ENCODE data around the gene PNPT1. TPM values are rescaled to one million over a fixed set of nuclear protein-coding genes. Genes with fewer than 3 reads are reported as not detected.
A peak's percentile ranks its signal among the peaks of the same experiment; 100 is the strongest.
"Not testable (repeated sequence)": the region's sequence is repeated elsewhere in the genome, so short reads cannot be mapped to it uniquely, and the experiment has no call there.

PNPT1 gene
- 20.8 TPM for total RNA-seq
- long read RNA-seq, full-length matches to known transcripts, result 22 of 23 reads
- long read RNA-seq, partial matches to known transcripts, result 0 of 23 reads
- long read RNA-seq, other reads (novel, unspliced or antisense), result 1 of 23 reads

DNA sequence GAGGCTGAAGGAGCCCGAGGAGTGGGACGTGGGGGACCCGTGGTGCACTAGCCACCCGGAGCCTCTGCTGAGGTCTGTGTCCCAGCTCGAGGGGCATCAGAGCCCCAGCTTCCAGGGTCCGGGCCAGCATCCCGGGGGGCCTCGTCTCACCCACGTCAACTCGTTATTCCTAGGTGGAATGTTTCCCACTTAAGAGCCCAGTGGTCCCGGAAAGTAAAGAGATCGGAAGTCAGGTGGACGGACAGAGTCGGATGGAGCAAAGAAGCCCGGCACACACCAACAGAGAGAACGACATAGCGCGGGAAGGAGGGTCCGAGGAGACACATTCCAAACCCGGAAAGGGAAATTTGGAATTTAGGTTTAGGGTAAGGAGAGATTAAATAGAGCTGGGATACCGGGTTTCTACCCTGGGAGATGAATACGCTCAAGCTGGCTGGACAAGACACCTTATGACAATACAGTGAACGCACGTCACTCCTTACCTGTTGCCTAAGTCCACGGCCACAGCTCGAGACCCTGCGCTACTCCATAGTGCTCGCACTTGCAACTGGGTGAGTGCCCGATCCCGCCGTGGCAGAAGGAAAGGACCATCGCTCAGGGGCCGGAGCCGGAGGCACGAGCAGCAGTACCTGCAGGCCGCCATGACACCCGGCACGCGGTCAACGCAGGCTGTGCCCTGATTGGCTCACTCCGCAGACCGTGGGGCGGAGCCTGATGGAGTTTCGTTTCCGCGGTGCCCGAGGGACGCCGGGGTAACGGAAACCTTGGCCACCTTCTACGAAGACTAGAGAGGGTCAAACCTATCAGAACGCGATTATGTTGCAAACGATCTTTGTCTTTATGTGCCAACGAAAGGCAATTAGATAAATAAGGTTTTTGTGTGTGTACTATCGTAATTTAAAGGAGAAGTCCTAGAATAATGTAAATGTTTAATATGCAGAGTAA lies at the start of gene PNPT1:
Gene PNPT1, minus strand, starts transcription at position 664 of the 945 bp plus-strand sequence. Its CDS starts 21 bp downstream, at position 643.
- intact Hi-C loops (cut with DNase I), result loop anchor here (5.0 kb wide), 1 partner anchor 76 kb away; the partner anchor contains the start of gene PPP4R3B
- ATAC-seq (peak; percentile 100), DNase-seq (ENCODE audit: missing footprints) (peak; percentile 96)

DNA sequence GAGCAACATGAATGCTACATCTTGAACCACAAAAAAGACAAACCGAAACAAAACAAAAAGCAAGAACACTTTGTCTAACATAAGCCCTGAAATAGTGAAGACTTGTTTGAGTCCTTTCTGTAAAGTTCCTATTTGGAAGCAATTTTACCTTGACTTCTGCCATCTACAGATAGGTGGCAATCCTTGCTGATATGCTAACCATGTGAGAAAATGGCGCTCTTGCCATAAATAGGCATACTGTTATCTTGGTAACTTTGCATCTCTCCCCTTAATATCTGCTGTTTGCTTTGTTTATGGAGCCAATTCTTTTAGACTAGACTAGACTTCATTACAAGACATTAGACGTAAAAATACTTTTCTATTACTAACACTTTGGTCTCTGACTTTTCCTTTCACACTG lies 49.4 kb upstream of the PNPT1 start:
- ATAC-seq, result no peak
- intact Hi-C loops (cut with DNase I), result no loop called here
- DNase-seq (ENCODE audit: missing footprints), result no peak

DNA sequence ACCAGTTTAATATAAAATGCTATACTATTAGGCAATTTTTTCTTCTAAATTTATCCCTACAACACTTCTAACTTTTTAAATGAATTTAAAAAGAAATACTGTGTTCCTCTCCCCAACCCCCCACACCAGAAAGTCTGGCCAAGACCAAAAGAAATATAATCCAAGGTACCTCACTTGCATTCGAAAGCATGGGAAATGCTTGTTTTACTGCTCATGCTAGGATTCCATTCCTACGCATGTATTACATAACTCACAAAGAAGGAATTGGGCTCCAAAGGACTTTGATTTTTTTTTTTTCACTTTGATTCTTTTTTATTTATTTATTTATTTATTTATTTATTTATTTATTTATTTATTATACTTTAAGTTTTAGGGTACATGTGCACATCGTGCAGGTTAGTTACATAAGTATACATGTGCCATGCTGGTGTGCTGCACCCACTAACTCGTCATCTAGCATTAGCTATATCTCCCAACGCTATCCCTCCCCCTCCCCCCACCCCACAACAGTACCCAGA lies 42.4 kb upstream of the PNPT1 start:
- ATAC-seq; DNase-seq (ENCODE audit: missing footprints); intact Hi-C loops (cut with DNase I): not testable (repeated sequence)

DNA sequence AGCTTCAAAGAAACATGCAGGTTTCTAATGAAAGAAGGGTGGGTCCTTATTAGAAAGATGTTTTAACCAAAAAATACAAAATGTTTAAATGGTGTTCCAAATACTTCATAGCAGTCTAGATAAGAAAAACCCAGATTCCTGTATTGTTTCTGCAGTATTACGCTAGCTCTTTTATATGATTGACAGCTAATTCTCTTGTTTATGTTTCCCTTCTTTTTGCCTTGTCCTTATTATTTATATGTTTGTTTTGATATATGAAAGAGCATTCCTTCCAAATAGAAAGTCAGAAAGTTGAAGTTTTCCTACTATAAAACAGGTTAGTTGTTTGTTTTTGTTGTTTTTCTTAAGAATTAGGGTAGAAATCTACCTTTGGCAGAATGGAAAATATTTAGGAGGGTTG lies 41.1 kb upstream of the PNPT1 start:
- ATAC-seq, result no peak

DNA sequence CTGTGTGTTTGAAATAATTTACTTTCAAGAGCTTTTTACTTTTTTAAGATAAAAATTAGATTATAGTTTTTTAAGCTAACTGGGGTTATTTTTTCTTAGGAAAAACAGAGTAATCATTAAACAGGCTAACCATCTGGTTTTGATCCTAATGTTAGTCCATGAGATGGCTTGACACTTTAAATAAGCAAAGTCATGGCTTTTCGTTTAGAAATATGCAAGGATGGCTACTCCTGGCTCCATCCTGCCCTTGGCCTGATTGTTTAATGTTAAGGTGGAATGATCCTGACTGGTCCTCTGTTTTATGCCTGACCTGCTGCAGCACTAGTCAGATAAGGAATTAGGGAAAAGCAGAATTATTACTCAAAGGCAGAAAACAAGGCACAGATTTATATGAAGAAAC lies 39.7 kb upstream of the PNPT1 start:
- intact Hi-C loops (cut with DNase I), result no loop called here
- no peak for DNase-seq (ENCODE audit: missing footprints)
- no peak for ATAC-seq

More for the DNA sequence above, 41.1 kb upstream of the PNPT1 start:
- no peak for DNase-seq (ENCODE audit: missing footprints)
- intact Hi-C loops (cut with DNase I), result no loop called here

DNA sequence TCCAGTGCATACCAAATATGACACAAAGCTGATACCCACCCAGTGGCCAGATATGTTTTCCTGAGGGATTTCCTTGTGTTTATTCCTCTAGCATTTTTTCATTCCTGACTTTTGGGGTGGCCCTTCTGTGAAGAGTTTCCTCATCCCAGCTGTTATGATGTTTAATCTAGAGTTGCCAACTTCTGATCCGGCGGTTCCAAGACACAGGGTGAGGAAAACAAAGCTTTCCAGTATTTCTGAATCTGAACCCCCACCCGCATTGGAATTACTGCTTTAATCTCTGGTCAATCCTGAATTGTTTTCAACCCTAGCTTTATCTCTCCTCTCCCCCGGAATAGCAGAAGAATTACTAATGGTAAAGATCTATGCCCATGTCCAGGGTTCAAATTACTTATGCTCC lies 39.2 kb upstream of the PNPT1 start:
- no peak for DNase-seq (ENCODE audit: missing footprints)
- peak; percentile 52 for ATAC-seq
- intact Hi-C loops (cut with DNase I), result no loop called here

DNA sequence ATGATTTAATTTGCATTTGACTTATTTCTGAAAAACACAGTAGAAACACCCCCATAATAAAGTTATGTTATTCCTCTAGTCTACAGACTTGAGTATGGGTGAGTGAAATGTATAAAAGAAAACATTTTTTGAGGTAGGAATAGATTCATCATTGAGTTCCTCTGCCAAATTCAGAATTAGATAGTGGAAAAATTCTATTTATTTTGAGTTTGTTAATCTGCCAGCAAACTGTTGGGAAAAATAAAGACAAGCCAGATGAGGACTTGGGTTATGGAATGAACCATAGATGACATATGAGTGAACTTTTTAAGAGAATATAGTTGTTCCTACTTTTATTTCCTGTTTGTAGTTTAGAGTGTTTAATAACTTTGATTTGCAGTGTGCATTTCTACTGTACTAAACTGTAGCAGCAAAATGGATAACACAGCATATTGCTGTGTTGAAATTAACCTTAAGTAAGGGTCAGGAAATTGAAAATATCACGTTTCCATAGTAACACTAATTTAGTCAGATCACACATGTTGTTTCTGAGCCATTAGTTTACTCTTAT lies 35.6 kb upstream of the PNPT1 start:
- intact Hi-C loops (cut with DNase I), result no loop called here
- no peak for DNase-seq (ENCODE audit: missing footprints)
- no peak for ATAC-seq

DNA sequence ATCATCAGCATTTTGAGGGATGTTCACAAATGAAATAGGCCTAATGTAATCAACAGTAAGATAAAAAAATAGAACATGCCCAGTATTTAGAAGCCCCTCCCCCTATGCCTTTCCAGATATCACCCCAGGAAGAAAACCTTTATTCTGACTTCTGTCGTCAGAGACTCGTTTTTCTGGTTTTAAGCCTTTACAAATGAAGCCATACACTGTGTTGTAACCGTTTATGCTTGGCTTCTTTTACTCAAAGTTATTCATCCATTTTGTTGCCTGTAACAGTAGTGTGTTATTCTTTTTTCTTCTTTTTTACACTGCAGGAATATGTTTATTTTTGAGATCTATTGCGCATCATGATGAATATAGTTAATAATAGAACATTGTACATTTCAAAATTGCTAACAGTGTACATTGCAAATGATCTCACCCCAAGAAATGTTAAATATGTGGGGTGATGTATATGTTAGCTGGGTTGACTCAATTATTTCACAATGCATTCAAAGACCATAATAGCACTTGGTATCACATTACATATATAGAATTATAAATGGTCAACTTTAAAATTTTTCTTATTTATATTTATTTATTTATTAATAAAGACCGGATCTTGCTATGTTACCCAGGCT lies 28.1 kb upstream of the PNPT1 start:
- intact Hi-C loops (cut with DNase I), result loop anchor here (5.0 kb wide), 1 partner anchor 1791 kb away; no protein-coding TSS in a partner anchor
- ATAC-seq, result no peak
- DNase-seq (ENCODE audit: missing footprints), result no peak

DNA sequence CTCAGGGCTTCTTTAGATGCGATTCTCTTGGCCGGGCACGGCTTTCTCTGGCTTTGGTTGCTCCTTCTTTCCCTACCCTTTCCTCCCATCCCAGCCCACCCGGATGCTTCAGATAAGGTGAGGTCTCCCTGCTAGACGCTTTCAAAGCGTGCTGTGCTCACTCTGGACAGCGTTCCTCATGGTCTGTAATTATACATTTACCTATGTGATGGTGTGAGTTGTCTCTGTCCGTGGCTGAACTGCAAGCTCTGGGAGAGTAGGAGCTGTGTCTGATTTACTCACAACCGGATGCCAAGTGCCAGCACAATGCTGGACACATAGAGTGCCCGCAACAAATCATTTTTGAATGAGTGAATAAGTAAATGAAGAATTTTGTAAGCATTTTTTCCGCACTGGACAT lies 26.8 kb upstream of the PNPT1 start:
- ATAC-seq (no peak), DNase-seq (ENCODE audit: missing footprints) (no peak)
- intact Hi-C loops (cut with DNase I), result loop anchor here (5.0 kb wide), 1 partner anchor 1792 kb away; no protein-coding TSS in a partner anchor

DNA sequence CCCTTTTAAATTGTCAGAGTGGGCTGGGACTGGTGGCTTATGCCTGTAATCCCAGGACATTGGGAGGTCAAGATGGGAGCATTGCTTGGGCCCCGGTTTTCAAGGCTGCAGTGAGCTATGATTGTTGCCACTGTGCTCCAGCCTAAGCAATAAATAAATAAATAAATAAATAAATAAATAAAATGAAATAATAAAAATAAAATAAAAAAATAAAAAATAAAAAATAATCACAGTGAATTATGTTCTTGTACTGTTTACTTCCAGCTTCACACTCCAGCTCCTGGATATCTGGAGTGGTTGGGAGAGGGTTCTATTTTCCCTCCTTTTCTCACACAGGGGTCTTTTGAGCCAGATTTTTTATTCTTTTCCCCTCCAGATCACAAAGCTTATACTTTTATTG lies 26.2 kb upstream of the PNPT1 start:
- intact Hi-C loops (cut with DNase I), result loop anchor here (2.0 to 5.0 kb wide), 3 partner anchors 289 to 1792 kb away; no protein-coding TSS in a partner anchor
- no peak for DNase-seq (ENCODE audit: missing footprints)
- ATAC-seq, result no peak

DNA sequence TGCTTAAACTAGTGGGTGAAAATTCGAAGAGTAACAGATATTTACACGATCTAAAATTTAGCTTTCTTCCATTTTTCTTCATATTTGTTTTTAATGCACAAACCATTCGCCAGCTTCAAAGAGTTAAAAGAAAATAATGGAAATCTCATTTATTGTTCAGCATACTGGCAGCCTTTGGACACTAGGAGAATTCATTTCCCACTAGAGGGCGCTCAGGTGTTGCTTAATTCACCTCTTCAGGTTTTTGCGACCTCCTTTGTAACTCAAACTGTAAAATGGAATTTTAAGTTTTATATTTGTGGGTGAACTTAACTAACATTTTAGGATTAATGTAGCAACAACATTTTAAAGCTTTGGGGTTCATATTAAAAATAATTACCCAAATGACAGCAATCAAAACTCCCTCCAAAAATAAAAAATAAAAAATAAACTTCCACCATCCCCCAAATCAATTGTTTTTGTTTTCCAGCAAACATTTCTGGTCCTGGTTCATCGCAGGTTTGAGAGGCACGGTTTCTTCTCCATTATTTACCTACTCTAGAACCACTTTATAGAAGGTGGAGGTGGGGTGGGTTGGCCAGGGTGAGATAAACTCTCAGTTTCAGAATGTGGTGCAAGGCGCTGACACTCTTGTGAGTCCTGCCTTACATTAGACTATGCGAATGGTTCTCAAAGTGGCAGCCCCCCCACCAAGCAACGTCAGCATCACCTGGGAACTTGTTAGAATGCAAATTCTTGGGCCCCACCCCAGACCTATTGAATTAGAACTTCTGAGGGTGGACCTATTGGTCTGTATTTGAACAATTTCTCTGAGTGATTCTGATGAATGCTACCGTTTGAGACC lies 24.7 kb upstream of the PNPT1 start:
- no peak for DNase-seq (ENCODE audit: missing footprints)
- intact Hi-C loops (cut with DNase I), result loop anchor here (2.0 kb wide), 2 partner anchors 290 to 414 kb away; no protein-coding TSS in a partner anchor
- no peak for ATAC-seq

DNA sequence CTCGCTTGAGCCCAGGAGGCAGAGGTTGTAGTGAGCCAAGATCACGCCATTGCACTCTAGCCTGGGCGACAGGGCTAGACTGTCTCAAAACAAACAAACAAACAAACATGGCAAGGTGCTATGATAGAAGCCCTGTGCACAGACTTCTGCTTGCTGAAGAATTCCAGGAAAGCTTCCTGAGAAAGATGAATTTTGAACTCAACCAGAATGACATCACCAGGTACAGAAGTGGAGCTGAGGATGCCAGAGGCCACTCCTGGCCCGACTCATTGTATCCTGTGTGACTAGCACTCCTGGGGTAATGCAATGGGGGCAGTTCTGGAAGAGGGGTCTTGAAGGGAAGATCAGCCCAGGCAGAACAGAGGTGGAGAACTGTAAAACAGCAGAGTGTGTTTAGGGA lies 22.0 kb upstream of the PNPT1 start:
- DNase-seq (ENCODE audit: missing footprints), result no peak
- intact Hi-C loops (cut with DNase I), result no loop called here
- ATAC-seq, result no peak

DNA sequence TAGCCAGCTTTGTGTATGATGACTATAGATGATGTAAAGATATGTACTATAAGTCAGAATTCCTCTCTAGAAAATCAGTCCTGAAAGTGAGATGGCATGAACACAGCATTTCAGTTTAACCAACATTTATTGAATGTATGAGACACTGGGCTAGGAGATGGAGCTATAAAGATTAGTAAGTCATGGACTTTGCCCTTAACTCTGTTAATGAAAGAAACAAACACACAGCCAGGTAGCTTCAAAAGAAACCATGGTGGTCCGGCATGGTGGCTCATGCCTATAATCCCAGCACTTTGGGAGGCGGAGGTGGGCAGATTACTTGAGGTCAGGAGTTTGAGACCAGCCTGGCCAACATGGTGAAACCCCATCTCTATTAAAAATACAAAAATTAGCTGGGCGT lies 21.5 kb upstream of the PNPT1 start:
- ATAC-seq; DNase-seq (ENCODE audit: missing footprints); intact Hi-C loops (cut with DNase I): not testable (repeated sequence)

DNA sequence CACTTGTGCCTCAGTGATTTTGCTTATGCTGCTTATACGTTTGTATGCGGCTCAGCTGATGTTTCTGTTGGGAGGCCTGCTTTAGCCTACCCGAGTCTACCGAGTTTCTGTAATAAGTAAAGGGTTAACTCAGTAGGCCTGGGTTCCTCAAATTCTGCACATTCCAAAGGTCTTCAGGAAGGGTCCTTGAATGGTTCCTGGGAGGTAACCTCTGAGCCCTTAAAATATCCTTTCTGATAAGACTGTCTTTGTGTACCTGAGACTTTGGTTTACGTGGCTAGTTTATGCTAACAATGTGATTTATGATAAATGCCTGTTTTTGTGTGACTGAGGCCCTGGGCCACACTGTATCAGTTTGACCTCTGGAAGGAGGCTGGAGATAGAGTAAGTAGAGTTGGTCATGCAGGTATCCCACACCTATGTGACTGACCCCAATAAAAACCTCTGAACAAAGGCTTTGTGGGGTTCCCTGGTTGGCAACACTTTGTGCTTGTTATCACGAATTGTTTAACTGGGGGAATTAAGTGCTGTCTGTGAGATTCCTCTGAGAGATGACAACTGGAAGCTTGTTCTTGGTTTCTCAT lies 18.9 kb upstream of the PNPT1 start:
- intact Hi-C loops (cut with DNase I), result no loop called here
- no peak for ATAC-seq

DNA sequence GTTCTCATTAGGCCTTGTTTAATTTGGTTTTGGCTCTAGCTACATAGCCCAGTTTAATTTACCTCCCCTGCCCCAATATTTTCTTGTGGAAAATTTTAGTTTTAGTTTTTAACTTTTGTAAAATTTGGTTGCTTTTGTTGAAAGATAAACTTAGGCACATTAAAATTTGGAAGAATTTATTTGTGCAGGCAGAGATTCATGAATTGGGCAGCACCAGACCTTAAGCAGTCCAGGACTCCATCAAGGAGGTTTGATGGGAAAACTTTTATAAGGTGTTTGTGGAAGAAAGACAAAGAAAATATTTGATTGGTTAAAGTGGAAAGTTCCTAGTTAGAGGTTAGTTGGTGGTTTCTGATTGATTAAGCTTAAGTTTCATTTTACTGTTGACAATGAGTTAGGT lies 16.4 kb upstream of the PNPT1 start:
- intact Hi-C loops (cut with DNase I), result no loop called here
- no peak for ATAC-seq

More for the DNA sequence above, 18.9 kb upstream of the PNPT1 start:
- DNase-seq (ENCODE audit: missing footprints), result no peak

DNA sequence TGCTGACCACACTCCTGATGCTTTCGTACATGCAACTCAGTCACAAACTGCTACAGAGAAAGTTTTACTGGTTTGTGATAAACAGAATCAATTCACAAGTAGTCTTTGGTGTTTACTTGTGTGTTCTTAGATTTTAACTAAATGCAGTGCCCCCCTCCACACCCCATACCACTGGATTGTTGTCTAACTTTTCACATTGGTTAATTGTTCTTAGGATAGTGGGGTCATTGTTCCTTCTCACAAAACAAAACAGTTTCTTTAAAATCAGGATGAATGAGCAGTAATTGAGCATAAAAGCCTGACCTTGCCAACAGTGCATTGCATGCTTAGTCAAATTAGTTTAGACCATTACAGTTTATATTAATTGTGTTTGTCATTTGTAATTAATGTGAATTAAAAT lies 14.1 kb upstream of the PNPT1 start:
- intact Hi-C loops (cut with DNase I), result no loop called here
- DNase-seq (ENCODE audit: missing footprints) (no peak), ATAC-seq (no peak)

More for the DNA sequence above, 16.4 kb upstream of the PNPT1 start:
- DNase-seq (ENCODE audit: missing footprints), result no peak

DNA sequence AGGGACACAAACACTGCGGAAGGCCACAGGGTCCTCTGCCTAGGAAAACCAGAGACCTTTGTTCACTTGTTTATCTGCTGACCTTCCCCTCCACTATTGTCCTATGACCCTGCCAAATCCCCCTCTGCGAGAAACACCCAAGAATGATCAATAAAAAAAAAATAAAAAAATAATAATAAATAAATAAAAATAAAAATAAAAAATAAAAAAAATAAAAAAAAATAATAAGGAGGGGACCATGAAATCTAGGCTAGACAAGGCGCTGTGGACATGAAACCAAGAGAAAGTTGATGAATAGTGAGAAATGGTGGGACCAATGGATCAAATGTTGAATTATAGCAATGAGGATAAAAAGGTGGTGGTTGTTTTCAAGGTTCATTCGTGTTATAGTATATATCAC lies 12.6 kb upstream of the PNPT1 start:
- intact Hi-C loops (cut with DNase I); DNase-seq (ENCODE audit: missing footprints); ATAC-seq: not testable (repeated sequence)
